ENCODE data around the gene IFI27L2.

DNA sequence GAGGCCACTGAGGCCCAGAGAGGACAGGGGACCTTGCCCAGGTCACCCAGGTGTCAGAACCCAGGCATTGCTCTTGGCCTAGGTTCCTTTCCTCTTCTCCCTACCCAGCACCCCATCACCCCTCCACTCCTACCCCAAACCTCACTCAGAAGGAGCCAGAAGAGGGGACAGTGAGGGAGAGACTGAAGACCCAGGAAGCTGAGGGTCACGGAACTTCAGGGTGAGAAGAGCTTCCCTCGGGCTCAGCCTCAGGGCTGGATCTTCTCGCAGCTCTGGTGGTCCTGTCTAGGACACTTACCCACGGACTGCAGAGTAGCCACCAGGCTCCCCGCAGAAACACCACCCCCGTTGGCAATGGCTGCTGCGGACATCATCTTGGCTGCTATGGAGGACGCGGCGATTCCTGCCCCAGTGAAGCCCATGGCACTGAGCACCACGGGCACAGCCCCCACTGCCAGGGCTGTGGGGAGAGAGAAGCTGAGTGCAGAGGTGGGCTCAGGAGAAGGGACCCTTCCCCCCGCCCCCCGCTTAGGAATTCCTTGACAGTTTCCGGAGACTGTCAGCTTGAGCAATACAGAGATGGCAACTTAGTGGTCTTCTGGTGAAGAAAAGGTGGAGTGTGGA, 1.1 kb downstream of the IFI27L2 start:
- TF ChIP-seq, protein P1, sequence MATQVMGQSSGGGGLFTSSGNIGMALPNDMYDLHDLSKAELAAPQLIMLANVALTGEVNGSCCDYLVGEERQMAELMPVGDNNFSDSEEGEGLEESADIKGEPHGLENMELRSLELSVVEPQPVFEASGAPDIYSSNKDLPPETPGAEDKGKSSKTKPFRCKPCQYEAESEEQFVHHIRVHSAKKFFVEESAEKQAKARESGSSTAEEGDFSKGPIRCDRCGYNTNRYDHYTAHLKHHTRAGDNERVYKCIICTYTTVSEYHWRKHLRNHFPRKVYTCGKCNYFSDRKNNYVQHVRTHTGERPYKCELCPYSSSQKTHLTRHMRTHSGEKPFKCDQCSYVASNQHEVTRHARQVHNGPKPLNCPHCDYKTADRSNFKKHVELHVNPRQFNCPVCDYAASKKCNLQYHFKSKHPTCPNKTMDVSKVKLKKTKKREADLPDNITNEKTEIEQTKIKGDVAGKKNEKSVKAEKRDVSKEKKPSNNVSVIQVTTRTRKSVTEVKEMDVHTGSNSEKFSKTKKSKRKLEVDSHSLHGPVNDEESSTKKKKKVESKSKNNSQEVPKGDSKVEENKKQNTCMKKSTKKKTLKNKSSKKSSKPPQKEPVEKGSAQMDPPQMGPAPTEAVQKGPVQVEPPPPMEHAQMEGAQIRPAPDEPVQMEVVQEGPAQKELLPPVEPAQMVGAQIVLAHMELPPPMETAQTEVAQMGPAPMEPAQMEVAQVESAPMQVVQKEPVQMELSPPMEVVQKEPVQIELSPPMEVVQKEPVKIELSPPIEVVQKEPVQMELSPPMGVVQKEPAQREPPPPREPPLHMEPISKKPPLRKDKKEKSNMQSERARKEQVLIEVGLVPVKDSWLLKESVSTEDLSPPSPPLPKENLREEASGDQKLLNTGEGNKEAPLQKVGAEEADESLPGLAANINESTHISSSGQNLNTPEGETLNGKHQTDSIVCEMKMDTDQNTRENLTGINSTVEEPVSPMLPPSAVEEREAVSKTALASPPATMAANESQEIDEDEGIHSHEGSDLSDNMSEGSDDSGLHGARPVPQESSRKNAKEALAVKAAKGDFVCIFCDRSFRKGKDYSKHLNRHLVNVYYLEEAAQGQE (IDR thresholded peaks at IDR 0.05) = no peak
- TF ChIP-seq, protein P2, sequence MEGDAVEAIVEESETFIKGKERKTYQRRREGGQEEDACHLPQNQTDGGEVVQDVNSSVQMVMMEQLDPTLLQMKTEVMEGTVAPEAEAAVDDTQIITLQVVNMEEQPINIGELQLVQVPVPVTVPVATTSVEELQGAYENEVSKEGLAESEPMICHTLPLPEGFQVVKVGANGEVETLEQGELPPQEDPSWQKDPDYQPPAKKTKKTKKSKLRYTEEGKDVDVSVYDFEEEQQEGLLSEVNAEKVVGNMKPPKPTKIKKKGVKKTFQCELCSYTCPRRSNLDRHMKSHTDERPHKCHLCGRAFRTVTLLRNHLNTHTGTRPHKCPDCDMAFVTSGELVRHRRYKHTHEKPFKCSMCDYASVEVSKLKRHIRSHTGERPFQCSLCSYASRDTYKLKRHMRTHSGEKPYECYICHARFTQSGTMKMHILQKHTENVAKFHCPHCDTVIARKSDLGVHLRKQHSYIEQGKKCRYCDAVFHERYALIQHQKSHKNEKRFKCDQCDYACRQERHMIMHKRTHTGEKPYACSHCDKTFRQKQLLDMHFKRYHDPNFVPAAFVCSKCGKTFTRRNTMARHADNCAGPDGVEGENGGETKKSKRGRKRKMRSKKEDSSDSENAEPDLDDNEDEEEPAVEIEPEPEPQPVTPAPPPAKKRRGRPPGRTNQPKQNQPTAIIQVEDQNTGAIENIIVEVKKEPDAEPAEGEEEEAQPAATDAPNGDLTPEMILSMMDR (IDR thresholded peaks at IDR 0.05; ENCODE audit: low read depth, low read length, missing input control) = no peak
- TF ChIP-seq, protein P3, sequence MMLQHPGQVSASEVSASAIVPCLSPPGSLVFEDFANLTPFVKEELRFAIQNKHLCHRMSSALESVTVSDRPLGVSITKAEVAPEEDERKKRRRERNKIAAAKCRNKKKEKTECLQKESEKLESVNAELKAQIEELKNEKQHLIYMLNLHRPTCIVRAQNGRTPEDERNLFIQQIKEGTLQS (IDR thresholded peaks at IDR 0.05) = no peak
